Breast epithelium (tissue), 3 donors: ENCODE measurements around the gene CCM2L.

ENCODE experiments used
- POLR2A ChIP-seq: fragments of 450-650 bp; IDR thresholded peaks from one replicate; pipeline ENCODE4 v1.6.1; 2016; ENCODE audit warnings: antibody characterized with exemption, mild to moderate bottlenecking, moderate library complexity
- POLR2AphosphoS5 ChIP-seq, 3 donors: sonication (generic); formaldehyde crosslinking; IDR thresholded peaks; one replicate each; pipeline ENCODE4 v1.6.1; 2017; ENCODE audit warnings: antibody characterized with exemption in 3 of 3
- TF ChIP-seq, protein P1 (sequence below), 3 donors: fragments of 450-650 bp; IDR thresholded peaks; one replicate each; pipeline ENCODE4 v1.5.1; 2016 to 2017; ENCODE audit warnings: antibody characterized with exemption in 3 of 3, mild to moderate bottlenecking in 3 of 3, moderate library complexity in 3 of 3

DNA sequence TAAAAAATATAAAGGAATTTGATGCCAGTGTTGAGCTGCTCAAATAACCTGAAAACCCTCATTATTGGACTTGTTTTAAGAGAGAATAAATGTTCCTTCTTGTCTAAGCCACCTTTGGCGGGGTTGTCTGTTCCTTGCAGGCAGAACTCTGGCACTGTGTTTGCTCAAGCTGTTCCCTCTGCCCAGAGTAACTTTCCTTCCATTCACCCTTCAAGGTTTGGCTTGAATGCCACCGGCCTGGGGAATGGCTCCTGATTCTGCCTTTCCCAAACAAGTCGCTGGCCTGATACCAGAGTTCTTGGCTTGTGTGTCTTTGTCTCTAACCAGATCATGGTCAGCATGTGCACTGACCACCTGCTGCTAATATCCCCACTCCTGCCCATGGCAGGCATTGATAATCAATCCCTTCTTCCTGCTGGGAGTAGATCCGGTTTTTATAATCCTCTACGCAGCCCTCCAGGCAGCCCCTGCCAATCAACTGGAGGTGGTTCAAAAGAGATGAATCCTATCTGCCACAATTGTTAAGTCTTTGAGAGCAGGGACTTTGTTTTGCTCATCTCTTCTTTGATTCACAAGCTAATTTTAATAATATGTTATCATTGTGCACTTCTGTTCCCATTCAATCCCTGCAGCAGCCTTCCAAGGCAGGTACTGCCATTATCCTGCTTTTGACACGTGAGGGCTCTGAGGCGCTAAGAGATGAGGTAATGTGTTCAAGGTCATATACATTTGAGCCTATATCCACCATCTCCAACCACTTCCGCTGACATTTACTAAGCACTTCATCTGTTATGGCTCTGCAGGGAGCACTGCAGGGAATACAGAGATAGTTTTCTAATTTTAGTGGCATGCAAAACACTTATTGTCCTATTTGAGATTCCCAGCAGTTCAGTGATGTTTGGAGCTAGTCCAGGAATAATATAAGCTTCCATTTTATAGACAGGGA, 3.1 kb upstream of the CCM2L start:
- TF ChIP-seq, protein P1, sequence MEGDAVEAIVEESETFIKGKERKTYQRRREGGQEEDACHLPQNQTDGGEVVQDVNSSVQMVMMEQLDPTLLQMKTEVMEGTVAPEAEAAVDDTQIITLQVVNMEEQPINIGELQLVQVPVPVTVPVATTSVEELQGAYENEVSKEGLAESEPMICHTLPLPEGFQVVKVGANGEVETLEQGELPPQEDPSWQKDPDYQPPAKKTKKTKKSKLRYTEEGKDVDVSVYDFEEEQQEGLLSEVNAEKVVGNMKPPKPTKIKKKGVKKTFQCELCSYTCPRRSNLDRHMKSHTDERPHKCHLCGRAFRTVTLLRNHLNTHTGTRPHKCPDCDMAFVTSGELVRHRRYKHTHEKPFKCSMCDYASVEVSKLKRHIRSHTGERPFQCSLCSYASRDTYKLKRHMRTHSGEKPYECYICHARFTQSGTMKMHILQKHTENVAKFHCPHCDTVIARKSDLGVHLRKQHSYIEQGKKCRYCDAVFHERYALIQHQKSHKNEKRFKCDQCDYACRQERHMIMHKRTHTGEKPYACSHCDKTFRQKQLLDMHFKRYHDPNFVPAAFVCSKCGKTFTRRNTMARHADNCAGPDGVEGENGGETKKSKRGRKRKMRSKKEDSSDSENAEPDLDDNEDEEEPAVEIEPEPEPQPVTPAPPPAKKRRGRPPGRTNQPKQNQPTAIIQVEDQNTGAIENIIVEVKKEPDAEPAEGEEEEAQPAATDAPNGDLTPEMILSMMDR (IDR thresholded peaks at IDR 0.05): no peak
- TF ChIP-seq POLR2A (no peak), POLR2AphosphoS5 (IDR thresholded peaks at IDR 0.05) (no peak)
